Activated effector memory CD4-positive, alpha-beta T cell treated with Interleukin-2 at 50 U/mL for 16 hours (primary cell): ENCODE results near the gene GNAI1.

Experiments used
- DNase-seq: peaks from one replicate; pipeline ENCODE4 v3.0.0-alpha.2; 2020

The GNAI1 gene

GRCh38 chr7:80165177-80165576 lies 30.5 kb downstream of the GNAI1 start:
- DNase-seq: no peak

GRCh38 chr7:80170445-80170844 lies 35.8 kb downstream of the GNAI1 start:
- no peak for DNase-seq

GRCh38 chr7:80172387-80172786 lies 37.8 kb downstream of the GNAI1 start:
- no peak for DNase-seq

GRCh38 chr7:80175744-80176143 lies 41.1 kb downstream of the GNAI1 start:
- DNase-seq: no peak

- no peak for DNase-seq
These were observed 46.8 kb downstream of the GNAI1 start for GRCh38 chr7:80181411-80181810.

- no peak for DNase-seq
These were observed 48.1 kb downstream of the GNAI1 start for GRCh38 chr7:80182630-80183276.

- DNase-seq: no peak
These were observed 48.7 kb downstream of the GNAI1 start for GRCh38 chr7:80183351-80183750.

- no peak for DNase-seq
These were observed 49.5 kb downstream of the GNAI1 start for GRCh38 chr7:80183900-80184685.

GRCh38 chr7:80184693-80185092 lies 50.1 kb downstream of the GNAI1 start:
- DNase-seq: no peak

GRCh38 chr7:80185571-80185970 lies 50.9 kb downstream of the GNAI1 start:
- DNase-seq: no peak

GRCh38 chr7:80186721-80187120 lies 52.1 kb downstream of the GNAI1 start:
- DNase-seq: no peak

- no peak for DNase-seq
These were observed 52.6 kb downstream of the GNAI1 start for GRCh38 chr7:80187279-80187678.

GRCh38 chr7:80187727-80188126 lies 53.1 kb downstream of the GNAI1 start:
- no peak for DNase-seq

GRCh38 chr7:80189638-80190037 lies 55.0 kb downstream of the GNAI1 start:
- no peak for DNase-seq

- no peak for DNase-seq
These were observed 63.0 kb downstream of the GNAI1 start for GRCh38 chr7:80197627-80198026.

- no peak for DNase-seq
These were observed 64.4 kb downstream of the GNAI1 start for GRCh38 chr7:80199051-80199450.

- DNase-seq: no peak
These were observed 69.8 kb downstream of the GNAI1 start for GRCh38 chr7:80204454-80204853.

- DNase-seq: no peak
These were observed 70.3 kb downstream of the GNAI1 start for GRCh38 chr7:80204919-80205318.

GRCh38 chr7:80206763-80207162 lies 72.1 kb downstream of the GNAI1 start:
- no peak for DNase-seq

GRCh38 chr7:80207501-80207900 lies 72.9 kb downstream of the GNAI1 start:
- no peak for DNase-seq

GRCh38 chr7:80208700-80209099 lies 74.1 kb downstream of the GNAI1 start:
- DNase-seq: no peak

GRCh38 chr7:80210400-80210799 lies 75.8 kb downstream of the GNAI1 start:
- DNase-seq: no peak

- DNase-seq: no peak
These were observed 79.2 kb downstream of the GNAI1 start for GRCh38 chr7:80213814-80214213.

- no peak for DNase-seq
These were observed 81.1 kb downstream of the GNAI1 start for GRCh38 chr7:80215734-80216133.
